ENCODE measurements around the gene EFNA5. TPM values are rescaled to one million over a fixed set of nuclear protein-coding genes. Genes with fewer than 3 reads are reported as not detected.

Gene EFNA5
- total RNA-seq, 1 experiment from 2014 or later, result 1.5 TPM

- Mint-ChIP-seq H3K4me3 (ENCODE audit: unreplicated experiment) (no peak overlapping the region), H3K9me3 (ENCODE audit: unreplicated experiment) (no peaks in the 10 kb centered on the region), H3K27ac (ENCODE audit: unreplicated experiment) (no peak overlapping the region), H3K27me3 (ENCODE audit: insufficient read depth, unreplicated experiment) (peaks cover 10% of the 10 kb centered on the region), H3K36me3 (ENCODE audit: insufficient read depth, unreplicated experiment) (no peaks in the 10 kb centered on the region), H3K4me1 (ENCODE audit: low read depth, unreplicated experiment) (no peaks in the 10 kb centered on the region)
- ChIA-PET CTCF (no interaction called here), POLR2A (no interaction called here)
- no TSS peak for BruUV-seq (replicated peaks)
- intact Hi-C loops (cut with micrococcal nuclease; ENCODE audit: unreplicated experiment), result no loop called here
- no peak overlapping the region for H3K4me3 ChIP-seq (ENCODE audit: low read depth, low read length)
- H3K36me3 ChIP-seq (ENCODE audit: control insufficient read depth, insufficient read depth, low read length), result no peaks in the 10 kb centered on the region
- TF ChIP-seq, protein P1, sequence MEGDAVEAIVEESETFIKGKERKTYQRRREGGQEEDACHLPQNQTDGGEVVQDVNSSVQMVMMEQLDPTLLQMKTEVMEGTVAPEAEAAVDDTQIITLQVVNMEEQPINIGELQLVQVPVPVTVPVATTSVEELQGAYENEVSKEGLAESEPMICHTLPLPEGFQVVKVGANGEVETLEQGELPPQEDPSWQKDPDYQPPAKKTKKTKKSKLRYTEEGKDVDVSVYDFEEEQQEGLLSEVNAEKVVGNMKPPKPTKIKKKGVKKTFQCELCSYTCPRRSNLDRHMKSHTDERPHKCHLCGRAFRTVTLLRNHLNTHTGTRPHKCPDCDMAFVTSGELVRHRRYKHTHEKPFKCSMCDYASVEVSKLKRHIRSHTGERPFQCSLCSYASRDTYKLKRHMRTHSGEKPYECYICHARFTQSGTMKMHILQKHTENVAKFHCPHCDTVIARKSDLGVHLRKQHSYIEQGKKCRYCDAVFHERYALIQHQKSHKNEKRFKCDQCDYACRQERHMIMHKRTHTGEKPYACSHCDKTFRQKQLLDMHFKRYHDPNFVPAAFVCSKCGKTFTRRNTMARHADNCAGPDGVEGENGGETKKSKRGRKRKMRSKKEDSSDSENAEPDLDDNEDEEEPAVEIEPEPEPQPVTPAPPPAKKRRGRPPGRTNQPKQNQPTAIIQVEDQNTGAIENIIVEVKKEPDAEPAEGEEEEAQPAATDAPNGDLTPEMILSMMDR (IDR thresholded peaks at IDR 0.05; ENCODE audit: insufficient read depth in 1 of 2, low read depth in 1 of 2, low read length in 1 of 2, severe bottlenecking in 1 of 2, unreplicated experiment in 1 of 2), result no peak
- no peaks in the 10 kb centered on the region for H3K9me3 ChIP-seq
- no peaks in the 10 kb centered on the region for H3K4me1 ChIP-seq
- DNase-seq, result no peak
- H3K27me3 ChIP-seq (replicated peaks; ENCODE audit: control insufficient read depth, insufficient read depth, low read length), result no peaks in the 10 kb centered on the region
Measured at GRCh38 chr5:107639990-107640389, 30.7 kb downstream of the EFNA5 start.

- intact Hi-C loops (cut with micrococcal nuclease; ENCODE audit: unreplicated experiment), result no loop called here
- peaks cover 10% of the 10 kb centered on the region for H3K27me3 Mint-ChIP-seq (ENCODE audit: insufficient read depth, unreplicated experiment)
- no peaks in the 10 kb centered on the region for H3K4me1 Mint-ChIP-seq (ENCODE audit: low read depth, unreplicated experiment)
Measured at GRCh38 chr5:107636555-107636954, 34.2 kb downstream of the EFNA5 start.

GRCh38 chr5:107636068-107636467 is 34.7 kb downstream of the EFNA5 start:
- no peak overlapping the region for H3K4me3 ChIP-seq (ENCODE audit: low read depth, low read length)
- H3K36me3 ChIP-seq (ENCODE audit: control insufficient read depth, insufficient read depth, low read length), result no peaks in the 10 kb centered on the region
- no TSS peak for BruUV-seq (replicated peaks)
- CTCF ChIA-PET, result no interaction called here
- H3K27ac Mint-ChIP-seq (ENCODE audit: unreplicated experiment), result no peak overlapping the region
- H3K27me3 ChIP-seq (replicated peaks; ENCODE audit: control insufficient read depth, insufficient read depth, low read length), result peaks cover 1% of the 10 kb centered on the region; the same call in 1 of the 2 replicates
- H3K9me3 ChIP-seq, result no peaks in the 10 kb centered on the region
- no peak overlapping the region for H3K4me3 Mint-ChIP-seq (ENCODE audit: unreplicated experiment)
- intact Hi-C loops (cut with micrococcal nuclease; ENCODE audit: unreplicated experiment), result no loop called here
- H3K36me3 Mint-ChIP-seq (ENCODE audit: insufficient read depth, unreplicated experiment), result no peaks in the 10 kb centered on the region
- H3K4me1 ChIP-seq, result no peaks in the 10 kb centered on the region
- DNase-seq, result no peak
- peaks cover 10% of the 10 kb centered on the region for H3K27me3 Mint-ChIP-seq (ENCODE audit: insufficient read depth, unreplicated experiment)
- no peaks in the 10 kb centered on the region for H3K9me3 Mint-ChIP-seq (ENCODE audit: unreplicated experiment)
- TF ChIP-seq, protein P1 (IDR thresholded peaks at IDR 0.05; ENCODE audit: insufficient read depth in 1 of 2, low read depth in 1 of 2, low read length in 1 of 2, severe bottlenecking in 1 of 2, unreplicated experiment in 1 of 2), result no peak
- POLR2A ChIA-PET, result no interaction called here
- H3K4me1 Mint-ChIP-seq (ENCODE audit: low read depth, unreplicated experiment), result no peaks in the 10 kb centered on the region

More at GRCh38 chr5:107636555-107636954, 34.2 kb downstream of the EFNA5 start:
- H3K27me3 ChIP-seq (replicated peaks; ENCODE audit: control insufficient read depth, insufficient read depth, low read length), result peaks cover 1% of the 10 kb centered on the region; the same call in 1 of the 2 replicates
- no peaks in the 10 kb centered on the region for H3K36me3 ChIP-seq (ENCODE audit: control insufficient read depth, insufficient read depth, low read length)
- BruUV-seq (replicated peaks), result no TSS peak
- H3K9me3 ChIP-seq, result no peaks in the 10 kb centered on the region
- no peak for DNase-seq
- no peak overlapping the region for H3K4me3 ChIP-seq (ENCODE audit: low read depth, low read length)
- TF ChIP-seq, protein P1 (IDR thresholded peaks at IDR 0.05; ENCODE audit: insufficient read depth in 1 of 2, low read depth in 1 of 2, low read length in 1 of 2, severe bottlenecking in 1 of 2, unreplicated experiment in 1 of 2), result no peak
- Mint-ChIP-seq H3K4me3 (ENCODE audit: unreplicated experiment) (no peak overlapping the region), H3K36me3 (ENCODE audit: insufficient read depth, unreplicated experiment) (no peaks in the 10 kb centered on the region), H3K27ac (ENCODE audit: unreplicated experiment) (no peak overlapping the region), H3K9me3 (ENCODE audit: unreplicated experiment) (no peaks in the 10 kb centered on the region)
- no peaks in the 10 kb centered on the region for H3K4me1 ChIP-seq
- ChIA-PET CTCF (no interaction called here), POLR2A (no interaction called here)
